22Rv1 (cell line): ENCODE results near the gene PADI4.

Experiments used
- CTCF ChIP-seq: fragments of 450-650 bp; IDR thresholded peaks from 2 replicates; pipeline ENCODE4 v1.5.1; 2017; ENCODE audit warnings: mild to moderate bottlenecking
- ZFX ChIP-seq: fragments of 450-650 bp; IDR thresholded peaks from 2 replicates; pipeline ENCODE4 v1.6.1; 2017; ENCODE audit warnings: antibody characterized with exemption, borderline replicate concordance

GRCh38 chr1:17296086-17296485 lies 11.9 kb upstream of the PADI4 start:
- TF ChIP-seq CTCF (no peak), ZFX (no peak)
